Adrenal gland (tissue), 12 donors: ENCODE data around the gene ENPP3. TPM values are rescaled to one million over a fixed set of nuclear protein-coding genes. Genes with fewer than 3 reads are reported as not detected.

Experiments used
- DNase-seq, 7 donors: peaks; one replicate each; pipeline ENCODE4 v3.0.0-alpha.2; 2019 to 2020
- H3K27ac ChIP-seq, 5 donors: fragments of 200-600 bp; sonication (generic) in 4 of 5; 1 replicate in 3 of 5; 2 replicates in 2 of 5; pipeline versions ENCODE4 v1.5.1 to v1.8.0; 2016 to 2020; ENCODE audit warnings: mild to moderate bottlenecking in 1 of 5
- H3K27me3 ChIP-seq: fragments of 200-600 bp; 2 replicates; pipeline ENCODE4 v1.8.0; 2021
- H3K36me3 ChIP-seq, 2 donors: fragments of 200-600 bp; replicated peaks in 1 of 2; 1 replicate in 1 of 2; 2 replicates in 1 of 2; pipeline versions ENCODE4 v1.5.1 to v1.8.0; 2018 to 2022
- H3K4me1 ChIP-seq, 2 donors: fragments of 200-600 bp; replicated peaks in 1 of 2; 1 replicate in 1 of 2; 2 replicates in 1 of 2; pipeline versions ENCODE4 v1.5.1 to v1.8.0; 2018 to 2021
- H3K4me3 ChIP-seq, 4 donors: fragments of 200-600 bp; sonication (generic) in 3 of 4; one replicate each; pipeline ENCODE4 v1.5.1; 2016 to 2018
- H3K9me3 ChIP-seq, 3 donors: fragments of 200-600 bp; sonication (generic) in 1 of 3; replicated peaks in 1 of 3; 1 replicate in 2 of 3; 2 replicates in 1 of 3; pipeline versions ENCODE4 v1.5.1 to v1.8.0; 2016 to 2021
- CTCF ChIP-seq, 6 experiments: fragments of 450-650 bp in 4 of 6; fragments of 200-600 bp in 2 of 6; sonication (generic) in 1 of 6; IDR thresholded peaks; 1 replicate in 5 of 6; 2 replicates in 1 of 6; pipeline versions ENCODE4 v1.5.1 to v1.8.0; 2016 to 2021; ENCODE audit warnings: antibody characterized with exemption in 6 of 6, mild to moderate bottlenecking in 2 of 6, moderate library complexity in 1 of 6
- POLR2A ChIP-seq, 2 donors: fragments of 450-650 bp; IDR thresholded peaks; one replicate each; pipeline ENCODE4 v1.6.1; 2017; ENCODE audit warnings: antibody characterized with exemption in 2 of 2, mild to moderate bottlenecking in 2 of 2, moderate library complexity in 1 of 2
- WGBS, 4 donors: extraction: QIAGEN DNeasy Blood & Tissue Kit in 2 of 4; methylation state at CpG; one replicate each; pipeline versions ENCODE4 v1.1.5 to v1.1.7; 2013 to 2017; 5-methylcytosine and 5-hydroxymethylcytosine counted together
- intact Hi-C, 2 donors: fragments of 100-400 bp; cut with DNase I; formaldehyde crosslinking; loops; one replicate each; pipeline versions ENCODE4 v1.14.1 to v1.15.0; 2022 to 2023
- polyA plus RNA-seq, 3 donors: library from polyadenylated mRNA; stranded (reverse); fragments of 200-250 nt in 2 of 3; fragments of 350-450 nt in 1 of 3; fragmentation: Illumina TruSeq in 1 of 3; extraction: RNeasy Lipid Tissue Mini Kit (QIAGEN cat#74804) in 1 of 3; gene quantifications; one replicate each; pipeline ENCODE4 v1.2.3, GENCODE V29; 2013 to 2014
- total RNA-seq, 9 donors: library from RNA; depleted of rRNA in 4 of 9; stranded (reverse); fragments of >200 nt in 4 of 9; fragments of 120-200 nt in 1 of 9; fragmentation: NEBNext Ultra II Directional in 1 of 9; extraction: Animal tissue kit (Norgen Biotek cat#: 25700) in 1 of 9; gene quantifications; one replicate each; pipeline versions ENCODE4 v1.1.0 to v1.2.4, GENCODE V29; 2013 to 2023
- donor health status: healthy with polysubstance abuse.
- donor health status: Bipolar disorder and iron deficiency.
- donor health status: DM: yes; HTN: yes; CAD: no.
- donor health status: DM: no; HTN: no; CAD: no.
- donor health status: DM: no; HTN: no; CAD: no.
- donor health status: DM: yes; HTN: yes; CAD: no.

Gene ENPP3
- total and polyA plus RNA-seq, 12 donors, result 4.9 to 69.7 (median 11.8) TPM

GRCh38 chr6:131658287-131658686 is 21.2 kb downstream of the ENPP3 start:
- 91 to 98% (median 92%) methylated on average over 3 of the region's 3 CpGs for WGBS, 4 donors
- DNase-seq, result no peak
- Histone ChIP-seq H3K4me1 (no peaks in the 10 kb centered on the region), H3K27ac (no peak overlapping the region), H3K36me3 (no peaks in the 10 kb centered on the region), H3K27me3 (no peaks in the 10 kb centered on the region), H3K4me3 (no peak overlapping the region), H3K9me3 (no peaks in the 10 kb centered on the region)
- intact Hi-C loops, result no loop called here
- no peak for TF ChIP-seq POLR2A (IDR thresholded peaks at IDR 0.05)

GRCh38 chr6:131660195-131660594 is 23.1 kb downstream of the ENPP3 start:
- Histone ChIP-seq H3K9me3 (no peaks in the 10 kb centered on the region), H3K27ac (no peak overlapping the region), H3K36me3 (no peaks in the 10 kb centered on the region), H3K4me3 (no peak overlapping the region), H3K4me1 (no peaks in the 10 kb centered on the region), H3K27me3 (no peaks in the 10 kb centered on the region)
- intact Hi-C loops, result no loop called here
- WGBS, 4 donors, result 25 to 64% (median 46%) methylated on average over 1 of the region's 1 CpG
- TF ChIP-seq CTCF (IDR thresholded peaks at IDR 0.05), result no peak
- DNase-seq, result no peak

GRCh38 chr6:131663578-131664165 is 26.6 kb downstream of the ENPP3 start:
- Histone ChIP-seq H3K4me1 (no peaks in the 10 kb centered on the region), H3K4me3 (no peak overlapping the region), H3K9me3 (no peaks in the 10 kb centered on the region), H3K36me3 (no peaks in the 10 kb centered on the region), H3K27me3 (no peaks in the 10 kb centered on the region), H3K27ac (no peak overlapping the region)
- WGBS, 4 donors, result 82 to 94% (median 91%) methylated on average over 2 of the region's 2 CpGs
- TF ChIP-seq POLR2A (IDR thresholded peaks at IDR 0.05), result no peak
- TF ChIP-seq CTCF (IDR thresholded peaks at IDR 0.05), result no peak
- intact Hi-C loops, result no loop called here
- DNase-seq, result no peak

GRCh38 chr6:131669891-131670290 is 32.8 kb downstream of the ENPP3 start:
- Histone ChIP-seq H3K36me3 (no peaks in the 10 kb centered on the region), H3K4me1 (no peaks in the 10 kb centered on the region), H3K9me3 (no peaks in the 10 kb centered on the region), H3K27me3 (no peaks in the 10 kb centered on the region), H3K27ac (no peak overlapping the region), H3K4me3 (no peak overlapping the region)
- no peak for DNase-seq
- TF ChIP-seq CTCF (IDR thresholded peaks at IDR 0.05), result no peak
- TF ChIP-seq POLR2A (IDR thresholded peaks at IDR 0.05), result no peak
- WGBS, 4 donors, result 54 to 75% (median 69%) methylated on average over 1 of the region's 1 CpG
- intact Hi-C loops, result no loop called here

- 86 to 100% (median 94%) methylated on average over 2 of the region's 2 CpGs for WGBS, 4 donors
- no peaks in the 10 kb centered on the region for H3K4me1 ChIP-seq
- DNase-seq, result no peak
These were observed 36.1 kb downstream of the ENPP3 start for GRCh38 chr6:131673184-131673583.

More at GRCh38 chr6:131673184-131673583, 36.1 kb downstream of the ENPP3 start:
- no peak overlapping the region for H3K4me3 ChIP-seq
- H3K9me3 ChIP-seq, result no peaks in the 10 kb centered on the region
- no peak overlapping the region for H3K27ac ChIP-seq
- no peak for TF ChIP-seq CTCF (IDR thresholded peaks at IDR 0.05)
- no peak for TF ChIP-seq POLR2A (IDR thresholded peaks at IDR 0.05)
- no peaks in the 10 kb centered on the region for H3K27me3 ChIP-seq
- intact Hi-C loops, result no loop called here
- H3K36me3 ChIP-seq, result no peaks in the 10 kb centered on the region
